Fibroblast of upper back skin (primary cell): ENCODE data around the gene MYO10.
"Not testable (repeated sequence)": the region's sequence is repeated elsewhere in the genome, so short reads cannot be mapped to it uniquely, and the experiment has no call there.

ENCODE experiments used
- DNase-seq: peaks from one replicate; pipeline ENCODE4 v3.0.0-alpha.2; 2013

MYO10 gene

DNA sequence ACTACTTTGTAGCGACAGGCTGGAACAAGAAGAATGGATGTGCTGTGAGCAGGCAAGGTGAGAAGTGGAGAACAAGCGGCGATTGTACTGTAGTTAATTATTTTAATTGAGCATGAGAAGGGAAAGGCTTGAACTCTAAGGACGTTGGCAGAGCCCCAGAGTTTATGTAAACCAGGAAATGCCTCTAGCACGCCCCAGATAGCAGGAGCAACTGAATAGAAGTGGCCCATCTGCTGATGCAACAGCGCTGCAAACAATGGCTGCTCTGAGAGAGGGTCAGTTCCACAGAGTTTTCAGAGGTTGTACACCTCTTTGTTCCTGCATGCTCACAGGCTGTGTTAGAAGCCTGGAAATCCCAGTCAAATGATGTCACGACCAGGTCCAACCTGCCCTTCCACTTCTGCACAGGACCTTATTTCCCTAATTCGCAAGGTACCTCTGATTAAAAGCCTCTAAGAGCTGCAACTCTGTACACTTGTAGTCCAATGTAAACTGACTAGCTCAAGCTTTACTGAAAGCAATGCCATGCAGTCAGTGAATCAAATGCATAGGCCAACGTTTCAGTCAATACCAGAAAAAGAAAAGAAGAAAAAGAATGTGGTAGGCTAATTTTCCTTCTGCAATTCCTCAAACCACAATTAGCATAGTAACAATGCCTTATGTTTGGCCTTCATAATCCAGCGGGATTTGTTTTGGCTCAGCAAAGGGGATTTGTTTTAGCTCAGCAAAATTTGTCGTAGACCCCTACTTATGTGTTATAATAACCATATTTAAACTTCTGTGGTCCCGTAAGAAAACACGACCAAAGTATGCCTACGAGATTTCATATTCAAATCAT is 199.7 kb downstream of the MYO10 start:
- DNase-seq, result peak; percentile 89

GRCh38 chr5:16735101-16736060 is 200.7 kb downstream of the MYO10 start:
- DNase-seq, result no peak

GRCh38 chr5:16733331-16734006 is 202.6 kb downstream of the MYO10 start:
- DNase-seq, result no peak

DNA sequence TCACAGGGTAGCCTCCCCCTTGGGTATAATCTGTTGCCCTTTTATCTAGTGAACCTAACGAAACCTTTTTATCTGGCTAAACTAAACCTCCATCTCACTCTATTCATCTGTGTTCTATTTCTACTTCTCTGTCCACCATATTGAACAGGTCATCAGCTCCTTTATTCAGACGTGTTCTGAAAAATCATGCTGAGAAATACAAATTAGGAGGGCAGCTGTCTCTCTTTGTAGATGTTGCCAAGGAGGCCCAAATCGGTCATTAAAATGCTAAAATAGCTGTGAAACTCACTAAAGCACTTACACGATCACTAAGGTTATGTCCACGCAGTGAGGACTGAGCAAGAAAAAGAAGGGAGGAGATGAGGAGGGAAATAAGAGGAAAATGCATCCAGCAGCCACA is 203.7 kb downstream of the MYO10 start:
- DNase-seq, result no peak

DNA sequence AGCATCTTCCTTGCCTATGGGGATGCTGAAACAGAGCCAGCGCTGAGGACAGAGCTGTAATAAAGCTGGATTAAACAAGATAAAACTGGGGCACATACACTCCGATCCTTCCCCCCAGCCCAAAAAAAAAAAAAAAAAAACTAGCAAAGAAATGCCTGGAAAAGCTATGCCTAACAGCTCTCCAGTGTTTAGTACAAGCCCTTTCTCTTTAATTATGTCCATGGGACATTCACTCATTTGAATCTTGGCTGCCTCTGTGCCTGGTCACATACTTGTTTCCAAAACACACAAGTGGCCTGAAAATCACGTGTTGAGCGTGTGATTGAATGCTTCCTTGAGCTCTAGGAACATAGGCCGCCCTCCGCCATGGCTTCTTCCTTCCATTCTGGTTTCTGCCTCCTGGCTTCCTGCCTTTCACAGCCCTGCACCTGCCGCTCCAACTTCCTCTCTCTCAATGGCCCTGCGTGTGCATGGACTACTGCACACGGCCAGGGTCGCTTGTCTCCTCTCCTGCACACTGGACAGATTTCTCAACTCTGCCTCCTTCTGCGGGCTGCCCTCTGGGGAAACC is 208.2 kb downstream of the MYO10 start:
- no peak for DNase-seq

DNA sequence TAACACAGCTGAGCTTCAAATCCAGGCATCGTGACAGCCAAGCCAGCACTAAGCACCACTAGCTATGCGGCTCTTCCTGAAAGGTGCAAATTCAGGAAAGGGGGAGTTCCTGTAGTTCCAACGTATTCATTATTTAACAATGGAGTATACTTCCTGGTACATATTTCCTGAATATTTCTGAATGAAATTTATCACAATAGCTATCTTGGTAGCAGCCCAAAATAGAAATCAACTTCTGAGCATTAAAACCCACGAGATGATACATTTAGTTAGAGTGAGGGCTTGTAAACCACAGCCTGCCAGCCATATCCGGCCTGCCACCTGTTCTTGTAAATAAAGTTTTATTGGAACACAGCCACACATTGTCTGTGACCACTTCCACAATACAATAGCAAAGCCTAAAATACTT is 209.5 kb downstream of the MYO10 start:
- no peak for DNase-seq

DNA sequence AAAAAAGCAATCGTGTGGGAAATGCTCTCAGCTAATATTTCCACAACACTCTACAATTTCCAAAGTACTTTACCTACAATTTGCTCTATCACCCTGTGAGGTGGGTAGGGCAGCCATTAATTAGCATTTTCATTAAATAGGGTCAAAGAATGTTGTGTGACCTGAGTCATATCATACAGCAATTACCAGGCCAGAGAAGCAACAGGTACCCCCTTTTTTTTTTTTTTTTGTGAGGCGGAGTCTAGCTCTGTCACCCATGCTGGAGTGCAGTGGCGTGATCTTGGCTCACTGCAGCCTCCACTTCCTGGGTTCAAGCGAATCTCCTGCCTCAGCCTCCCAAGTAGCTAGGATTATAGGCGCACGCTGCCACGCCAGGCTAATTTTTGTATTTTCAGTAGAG is 210.5 kb downstream of the MYO10 start:
- no peak for DNase-seq

GRCh38 chr5:16723821-16724220 is 212.3 kb downstream of the MYO10 start:
- no peak for DNase-seq

- DNase-seq, result no peak
Measured at GRCh38 chr5:16722097-16722495, 214.0 kb downstream of the MYO10 start.

GRCh38 chr5:16721151-16722096 is 214.7 kb downstream of the MYO10 start:
- no peak for DNase-seq

DNA sequence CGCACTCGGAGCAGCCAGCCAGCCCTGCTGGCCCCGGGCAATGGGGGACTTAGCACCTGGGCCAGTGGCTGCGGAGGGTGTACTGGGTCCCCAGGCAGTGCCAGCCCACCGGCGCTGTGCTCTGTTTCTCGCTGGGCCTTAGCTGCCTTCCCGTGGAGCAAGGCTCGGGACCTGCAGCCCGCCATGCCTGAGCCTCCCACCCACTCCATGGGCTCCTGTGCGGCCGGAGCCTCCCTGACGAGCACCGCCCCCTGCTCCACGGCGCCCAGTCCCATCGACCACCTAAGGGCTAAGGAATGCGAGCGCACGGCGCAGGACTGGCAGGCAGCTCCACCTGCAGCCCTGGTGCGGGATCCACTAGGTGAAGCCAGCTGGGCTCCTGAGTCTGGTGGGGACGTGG is 218.1 kb downstream of the MYO10 start:
- DNase-seq, result not testable (repeated sequence)

DNA sequence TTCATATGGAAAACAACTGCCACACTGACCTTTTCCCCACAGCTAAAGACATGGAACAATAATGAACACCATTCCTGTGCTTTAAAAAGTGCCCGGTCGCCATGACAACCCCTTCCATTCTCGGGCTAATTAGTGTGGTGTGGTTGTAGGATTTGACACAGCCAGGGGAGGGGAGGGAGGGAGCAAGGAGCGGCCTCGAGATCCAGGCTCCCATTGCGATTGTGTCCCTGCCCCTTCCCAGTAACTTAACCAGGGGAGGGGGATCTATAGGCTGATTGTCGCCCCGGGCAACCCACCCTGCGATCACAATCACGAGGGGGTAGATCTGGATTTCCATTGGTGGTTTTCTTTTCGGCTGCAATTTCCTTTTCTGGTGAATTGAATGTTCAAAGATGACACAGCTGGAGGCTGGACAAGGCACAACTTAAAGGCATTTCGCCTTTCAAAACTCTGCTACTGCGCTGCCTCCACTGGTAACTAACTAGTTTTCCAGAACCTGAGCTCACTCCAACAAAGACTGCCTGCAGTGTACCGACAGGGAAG is 222.6 kb downstream of the MYO10 start:
- peak; percentile 51 for DNase-seq

DNA sequence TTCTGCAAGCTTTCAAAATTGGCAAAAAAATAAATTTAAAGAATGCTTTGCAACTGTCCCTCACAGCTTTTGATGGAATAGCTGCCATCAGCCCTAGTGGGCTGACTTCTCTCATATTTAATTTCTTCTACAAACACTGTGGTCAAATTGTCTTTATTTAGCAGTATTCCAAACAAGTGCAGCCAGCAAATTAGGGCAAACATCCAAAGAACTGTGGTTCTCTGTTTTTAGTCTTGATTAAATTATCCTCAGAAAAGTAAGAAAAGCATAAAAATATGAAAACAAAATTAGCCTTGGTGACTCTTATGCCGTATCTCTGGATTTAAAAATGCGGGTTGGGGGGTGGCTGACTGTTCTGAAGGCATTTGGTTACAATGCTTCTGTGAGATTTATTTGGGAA is 223.5 kb downstream of the MYO10 start:
- DNase-seq, result no peak

DNA sequence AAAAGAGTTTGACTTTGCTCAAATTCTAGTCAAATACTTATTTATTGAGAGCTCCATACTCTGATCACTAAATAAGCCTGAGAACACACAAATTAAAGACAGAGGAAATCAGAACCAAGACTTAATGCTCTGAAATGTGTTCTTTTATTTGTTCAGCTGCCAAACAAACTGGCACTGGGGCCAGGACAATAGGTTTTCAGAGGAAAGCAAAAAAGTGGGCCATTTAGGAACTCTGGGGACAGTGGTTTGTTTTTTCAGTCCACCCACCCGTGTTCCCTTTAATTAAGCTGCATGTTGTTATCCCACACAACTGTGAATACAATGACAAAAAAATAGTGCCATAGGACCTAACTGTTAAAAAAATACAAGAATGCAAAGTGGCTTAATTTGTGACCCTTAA is 223.9 kb downstream of the MYO10 start:
- DNase-seq, result no peak

- DNase-seq, result no peak
Measured at GRCh38 chr5:16709691-16710433, 226.2 kb downstream of the MYO10 start.

DNA sequence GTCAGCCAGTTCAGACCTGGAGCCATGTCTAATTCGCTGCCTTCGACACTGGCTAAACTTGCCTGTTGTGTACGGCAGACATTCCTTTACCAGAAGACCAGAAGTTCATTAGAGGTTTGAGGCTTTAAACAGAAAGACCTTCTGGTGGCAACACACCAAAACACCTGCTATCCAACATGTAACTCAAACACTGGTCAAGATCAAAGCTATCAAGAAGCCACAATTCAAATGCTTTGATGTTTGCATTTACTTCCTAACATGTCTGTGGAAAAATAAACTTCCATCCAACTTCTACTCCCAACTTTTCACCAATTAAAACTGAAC is 228.3 kb downstream of the MYO10 start:
- no peak for DNase-seq

DNA sequence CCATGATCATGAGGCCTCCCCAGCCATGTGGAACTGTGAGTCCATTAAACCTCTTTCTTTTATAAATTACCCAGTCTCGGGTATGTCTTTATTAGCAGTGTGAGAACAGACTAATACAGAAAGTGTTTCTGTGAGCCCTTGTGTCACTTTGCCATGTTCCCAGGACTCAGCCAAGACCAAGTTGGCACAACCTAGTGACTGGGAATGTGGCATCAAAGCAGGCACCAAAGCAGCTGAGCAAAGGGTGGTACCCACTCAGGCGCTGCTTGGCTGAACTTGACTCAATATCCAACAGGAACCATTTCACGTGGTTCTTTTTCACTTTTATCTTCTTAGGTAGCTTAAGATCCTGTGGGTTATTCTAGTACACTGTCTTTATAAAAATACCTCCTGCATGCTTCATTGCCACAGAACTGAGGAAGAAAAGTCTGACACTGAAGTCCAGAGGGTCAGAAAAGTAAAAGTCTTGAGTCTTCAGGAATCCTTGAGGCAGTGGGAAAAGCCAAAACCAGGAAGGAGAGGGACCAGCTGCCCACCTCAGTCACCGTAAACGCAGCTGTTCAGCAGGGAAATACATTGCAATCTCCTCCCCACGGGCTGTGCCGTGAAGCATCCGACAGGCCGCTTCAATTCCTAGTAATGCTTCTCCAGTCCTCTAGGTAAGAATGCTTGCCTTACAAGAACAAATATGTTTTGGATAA is 228.8 kb downstream of the MYO10 start:
- DNase-seq, result no peak

- DNase-seq, result no peak
Measured at GRCh38 chr5:16704945-16705344, 231.1 kb downstream of the MYO10 start.

GRCh38 chr5:16702964-16703363 is 233.1 kb downstream of the MYO10 start:
- no peak for DNase-seq
